Measurements from ENCODE around the gene SUPT20H.

- TF ChIP-seq CTCF (optimal IDR thresholded peaks at IDR 0.05 in 1 of 3, IDR thresholded peaks at IDR 0.05 in 1 of 3, conservative IDR thresholded peaks at IDR 0.05 in 1 of 3; ENCODE audit: extremely low read depth in 1 of 3, insufficient read depth in 2 of 3, low read length in 3 of 3), result no peak
- no peak for TF ChIP-seq EZH2 (IDR thresholded peaks at IDR 0.05; ENCODE audit: low read length)
These were observed 47.2 kb upstream of the SUPT20H start for GRCh38 chr13:37106642-37107041.

Data from keratinocyte (primary cell).